HEK293T (cell line): Measurements from ENCODE around the gene TBC1D19.

Source experiments
- BHLHE40 ChIP-seq: fragments of 450-650 bp; IDR thresholded peaks from 2 replicates; pipeline ENCODE4 v1.6.1; 2016; ENCODE audit warnings: mild to moderate bottlenecking, moderate library complexity, borderline replicate concordance
- CTBP1 ChIP-seq: fragments of 450-650 bp; IDR thresholded peaks from 2 replicates; pipeline ENCODE4 v1.6.1; 2016; ENCODE audit warnings: borderline replicate concordance
- ELF4 ChIP-seq: fragments of 450-650 bp; IDR thresholded peaks from 2 replicates; pipeline ENCODE4 v1.6.1; 2017; ENCODE audit warnings: antibody characterized with exemption
- FOXK2 ChIP-seq: fragments of 450-650 bp; IDR thresholded peaks from 2 replicates; pipeline ENCODE4 v1.6.1; 2016; ENCODE audit warnings: mild to moderate bottlenecking
- HDGF ChIP-seq: fragments of 450-650 bp; IDR thresholded peaks from 2 replicates; pipeline ENCODE4 v1.6.1; 2017; ENCODE audit warnings: antibody characterized with exemption, borderline replicate concordance
- SUZ12 ChIP-seq: fragments of 450-650 bp; IDR thresholded peaks from 2 replicates; pipeline ENCODE4 v1.6.1; 2016; ENCODE audit warnings: mild to moderate bottlenecking
- TARDBP ChIP-seq: fragments of 450-650 bp; IDR thresholded peaks from 2 replicates; pipeline ENCODE4 v1.6.1; 2016

DNA sequence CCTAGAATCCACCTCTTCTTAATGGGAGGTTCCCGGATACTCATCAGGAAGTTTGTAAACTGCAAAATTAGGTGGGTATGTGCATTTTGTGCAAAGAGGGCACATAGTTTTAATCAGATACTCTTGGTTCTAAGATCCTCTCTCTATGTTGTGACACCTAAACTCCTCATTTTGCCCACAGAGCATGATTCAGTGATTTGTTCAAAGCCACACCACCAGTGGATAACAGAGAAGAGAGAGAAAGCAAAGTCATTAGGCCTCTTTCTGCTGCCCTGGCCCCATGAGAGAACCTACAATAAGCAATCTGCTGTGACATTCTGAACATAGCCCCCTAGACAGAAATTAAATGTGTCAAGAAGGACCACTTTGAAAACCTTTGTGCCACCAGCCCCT lies 204.5 kb downstream of the TBC1D19 start:
- TF ChIP-seq FOXK2, result no peak
- no peak for TF ChIP-seq ELF4
- no peak for TF ChIP-seq SUZ12
- no peak for TF ChIP-seq BHLHE40
- TF ChIP-seq HDGF, result no peak
- no peak for TF ChIP-seq CTBP1
- TF ChIP-seq TARDBP, result no peak
